Tibial nerve (tissue), 4 donors: ENCODE results near the gene ASIC4. TPM values are rescaled to one million over a fixed set of nuclear protein-coding genes. Genes with fewer than 3 reads are reported as not detected.

ENCODE experiments used
- DNase-seq, 2 donors: peaks; one replicate each; pipeline ENCODE4 v3.0.0-alpha.2; 2019; ENCODE audit warnings: low spot score in 2 of 2
- H3K27ac ChIP-seq, 4 donors: fragments of 200-600 bp; sonication (generic) in 3 of 4; one replicate each; pipeline ENCODE4 v1.5.1; 2017 to 2019; ENCODE audit warnings: mild to moderate bottlenecking in 1 of 4
- H3K27me3 ChIP-seq, 2 donors: fragments of 200-600 bp; sonication (generic) in 1 of 2; one replicate each; pipeline versions ENCODE4 v1.5.1 to v1.6.0; 2017 to 2019
- H3K36me3 ChIP-seq, 3 donors: fragments of 200-600 bp; sonication (generic); one replicate each; pipeline ENCODE4 v1.5.1; 2018 to 2019
- H3K4me1 ChIP-seq, 4 donors: fragments of 200-600 bp; sonication (generic) in 3 of 4; one replicate each; pipeline ENCODE4 v1.5.1; 2017 to 2019
- H3K4me3 ChIP-seq, 4 donors: fragments of 200-600 bp; sonication (generic) in 3 of 4; one replicate each; pipeline ENCODE4 v1.5.1; 2017 to 2019; ENCODE audit warnings: mild to moderate bottlenecking in 1 of 4, moderate library complexity in 1 of 4
- H3K9me3 ChIP-seq, 4 donors: fragments of 200-600 bp; sonication (generic) in 3 of 4; one replicate each; pipeline ENCODE4 v1.5.1; 2017 to 2019
- EP300 ChIP-seq, 2 donors: sonication (generic); formaldehyde crosslinking; IDR thresholded peaks; one replicate each; pipeline ENCODE4 v1.6.1; 2017; ENCODE audit warnings: antibody characterized with exemption in 2 of 2, mild to moderate bottlenecking in 1 of 2
- POLR2A ChIP-seq, 2 donors: fragments of 450-650 bp; IDR thresholded peaks; one replicate each; pipeline ENCODE4 v1.6.1; 2017; ENCODE audit warnings: antibody characterized with exemption in 2 of 2, mild to moderate bottlenecking in 2 of 2, moderate library complexity in 2 of 2
- WGBS, 2 donors: methylation state at CpG; one replicate each; pipeline ENCODE4 v1.1.5; 2018; 5-methylcytosine and 5-hydroxymethylcytosine counted together
- total RNA-seq, 4 donors: library from RNA; depleted of rRNA; stranded (reverse); fragments of >200 nt; gene quantifications; one replicate each; pipeline ENCODE4 v1.1.0, GENCODE V29; 2016
- TF ChIP-seq, protein P1 (sequence below), 5 experiments: fragments of 200-600 bp in 3 of 5; fragments of 450-650 bp in 2 of 5; sonication (generic) in 3 of 5; IDR thresholded peaks; one replicate each; pipeline ENCODE4 v1.5.1; 2016 to 2019; ENCODE audit warnings: antibody characterized with exemption in 5 of 5, mild to moderate bottlenecking in 3 of 5, moderate library complexity in 2 of 5

Gene ASIC4
- total RNA-seq, 4 donors from 2014 or later: 0.42 to 3.0 TPM; not detected in 2

DNA sequence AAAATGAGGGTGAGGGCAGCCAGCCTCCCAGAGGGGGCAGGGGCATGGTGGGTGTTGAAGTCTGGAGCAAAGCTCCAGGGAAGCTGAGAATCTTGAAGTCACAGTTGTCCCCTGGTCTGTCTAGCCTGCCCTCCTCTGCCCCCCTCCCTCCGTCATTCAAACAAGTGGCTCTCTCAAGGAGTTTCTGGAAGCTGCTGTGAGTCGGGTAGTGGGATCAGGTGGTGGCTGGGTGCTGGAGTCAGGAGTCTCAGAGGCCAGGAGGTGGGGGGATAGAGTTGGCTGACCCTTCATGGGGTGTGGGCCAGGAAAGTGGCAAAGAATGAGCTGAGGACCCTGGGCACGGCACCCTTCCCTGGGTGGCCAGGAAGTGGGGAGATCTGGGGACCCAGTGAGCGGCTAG, 495 bp upstream of the ASIC4 start:
- Histone ChIP-seq H3K27me3 (peaks cover 0 to 75% of the 10 kb centered on the region in 2 donors), H3K4me3 (no peak overlapping the region), H3K9me3 (no peaks in the 10 kb centered on the region), H3K27ac (no peak overlapping the region), H3K4me1 (peaks cover 0 to 63% (median 12%) of the 10 kb centered on the region in 4 donors), H3K36me3 (no peaks in the 10 kb centered on the region)
- TF ChIP-seq POLR2A (IDR thresholded peaks at IDR 0.05) (no peak), EP300 (IDR thresholded peaks at IDR 0.05) (no peak)
- TF ChIP-seq, protein P1, sequence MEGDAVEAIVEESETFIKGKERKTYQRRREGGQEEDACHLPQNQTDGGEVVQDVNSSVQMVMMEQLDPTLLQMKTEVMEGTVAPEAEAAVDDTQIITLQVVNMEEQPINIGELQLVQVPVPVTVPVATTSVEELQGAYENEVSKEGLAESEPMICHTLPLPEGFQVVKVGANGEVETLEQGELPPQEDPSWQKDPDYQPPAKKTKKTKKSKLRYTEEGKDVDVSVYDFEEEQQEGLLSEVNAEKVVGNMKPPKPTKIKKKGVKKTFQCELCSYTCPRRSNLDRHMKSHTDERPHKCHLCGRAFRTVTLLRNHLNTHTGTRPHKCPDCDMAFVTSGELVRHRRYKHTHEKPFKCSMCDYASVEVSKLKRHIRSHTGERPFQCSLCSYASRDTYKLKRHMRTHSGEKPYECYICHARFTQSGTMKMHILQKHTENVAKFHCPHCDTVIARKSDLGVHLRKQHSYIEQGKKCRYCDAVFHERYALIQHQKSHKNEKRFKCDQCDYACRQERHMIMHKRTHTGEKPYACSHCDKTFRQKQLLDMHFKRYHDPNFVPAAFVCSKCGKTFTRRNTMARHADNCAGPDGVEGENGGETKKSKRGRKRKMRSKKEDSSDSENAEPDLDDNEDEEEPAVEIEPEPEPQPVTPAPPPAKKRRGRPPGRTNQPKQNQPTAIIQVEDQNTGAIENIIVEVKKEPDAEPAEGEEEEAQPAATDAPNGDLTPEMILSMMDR (IDR thresholded peaks at IDR 0.05): no peak
- WGBS, 2 donors: 11 to 21% methylated on average over 4 of the region's 4 CpGs
- no peak for DNase-seq

DNA sequence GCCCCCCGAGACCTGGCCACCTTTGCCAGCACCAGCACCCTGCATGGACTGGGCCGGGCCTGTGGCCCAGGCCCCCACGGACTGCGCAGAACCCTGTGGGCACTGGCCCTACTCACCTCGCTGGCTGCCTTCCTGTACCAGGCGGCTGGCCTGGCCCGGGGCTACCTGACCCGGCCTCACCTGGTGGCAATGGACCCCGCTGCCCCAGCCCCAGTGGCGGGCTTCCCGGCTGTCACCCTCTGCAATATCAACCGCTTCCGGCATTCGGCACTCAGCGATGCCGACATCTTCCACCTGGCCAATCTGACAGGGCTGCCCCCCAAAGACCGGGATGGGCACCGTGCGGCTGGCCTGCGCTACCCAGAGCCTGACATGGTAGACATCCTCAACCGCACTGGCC, 554 bp downstream of the ASIC4 start:
- no peak overlapping the region for H3K27ac ChIP-seq
- H3K4me1 ChIP-seq: peaks cover 0 to 53% (median 4%) of the 10 kb centered on the region in 4 donors
- TF ChIP-seq POLR2A (IDR thresholded peaks at IDR 0.05): no peak
- TF ChIP-seq, protein P1 (IDR thresholded peaks at IDR 0.05): no peak
- TF ChIP-seq EP300 (IDR thresholded peaks at IDR 0.05): no peak
- no peak overlapping the region for H3K4me3 ChIP-seq
- peaks cover 0 to 73% of the 10 kb centered on the region in 2 donors for H3K27me3 ChIP-seq
- DNase-seq: no peak
- WGBS, 2 donors: 96% methylated on average over 5 to 20 of the region's 21 CpGs
- no peaks in the 10 kb centered on the region for H3K36me3 ChIP-seq
- H3K9me3 ChIP-seq: no peaks in the 10 kb centered on the region

DNA sequence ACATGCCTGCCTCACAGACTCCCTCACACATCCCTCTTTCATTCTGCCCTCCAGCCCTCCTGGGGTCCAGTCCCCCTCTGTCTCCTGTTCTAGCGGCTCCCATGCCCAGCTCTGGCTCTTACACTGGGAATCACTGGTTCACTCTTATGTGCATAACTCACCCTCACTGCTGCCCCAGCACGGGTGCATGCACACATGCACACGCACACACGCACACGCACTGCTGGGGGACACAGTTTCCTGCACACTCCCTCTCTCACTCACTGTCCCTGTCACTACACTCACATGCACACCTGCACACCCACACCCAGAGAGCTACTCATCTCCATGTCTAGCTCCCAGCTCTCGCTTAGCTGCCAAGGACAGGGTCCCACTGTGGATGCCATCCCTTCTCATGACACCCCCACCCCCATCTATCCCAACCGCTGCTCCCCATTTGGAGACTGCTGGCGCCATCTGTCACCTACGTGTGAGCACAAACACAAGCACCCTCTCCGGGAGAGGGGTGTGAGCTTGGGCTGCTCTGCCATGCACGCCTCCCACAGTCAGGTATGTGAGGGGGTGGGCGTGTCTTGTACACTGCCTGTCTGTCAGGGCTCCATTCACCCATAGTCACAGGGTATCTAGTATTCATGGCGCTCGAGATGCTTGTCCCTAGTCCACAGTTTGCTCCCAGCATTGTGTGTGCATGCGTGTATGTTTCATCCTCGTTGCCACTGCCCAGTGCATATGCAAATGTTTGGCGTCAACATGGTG, 1.8 kb downstream of the ASIC4 start:
- no peak overlapping the region for H3K4me3 ChIP-seq
- WGBS, 2 donors: 70 to 75% methylated on average over 16 to 17 of the region's 17 CpGs
- no peak for DNase-seq
- H3K9me3 ChIP-seq: no peaks in the 10 kb centered on the region
- no peaks in the 10 kb centered on the region for H3K36me3 ChIP-seq
- H3K27me3 ChIP-seq: peaks cover 0 to 73% of the 10 kb centered on the region in 2 donors
- peaks cover 0 to 44% (median 1%) of the 10 kb centered on the region in 4 donors for H3K4me1 ChIP-seq
- H3K27ac ChIP-seq: no peak overlapping the region
- no peak for TF ChIP-seq EP300 (IDR thresholded peaks at IDR 0.05)
- TF ChIP-seq, protein P1 (IDR thresholded peaks at IDR 0.05): no peak
- no peak for TF ChIP-seq POLR2A (IDR thresholded peaks at IDR 0.05)

- DNase-seq: no peak
- H3K4me3 ChIP-seq: no peak overlapping the region
- H3K27ac ChIP-seq: no peak overlapping the region
- 46 to 48% methylated on average over 7 of the region's 7 CpGs for WGBS, 2 donors
- H3K36me3 ChIP-seq: no peaks in the 10 kb centered on the region
- TF ChIP-seq, protein P1 (IDR thresholded peaks at IDR 0.05): no peak
- no peak for TF ChIP-seq POLR2A (IDR thresholded peaks at IDR 0.05)
- TF ChIP-seq EP300 (IDR thresholded peaks at IDR 0.05): no peak
- H3K4me1 ChIP-seq: peaks cover 0 to 47% (median 1%) of the 10 kb centered on the region in 4 donors
- peaks cover 0 to 72% of the 10 kb centered on the region in 2 donors for H3K27me3 ChIP-seq
- H3K9me3 ChIP-seq: no peaks in the 10 kb centered on the region
Measured at GRCh38 chr2:219516888-219517287, 2.6 kb downstream of the ASIC4 start.

DNA sequence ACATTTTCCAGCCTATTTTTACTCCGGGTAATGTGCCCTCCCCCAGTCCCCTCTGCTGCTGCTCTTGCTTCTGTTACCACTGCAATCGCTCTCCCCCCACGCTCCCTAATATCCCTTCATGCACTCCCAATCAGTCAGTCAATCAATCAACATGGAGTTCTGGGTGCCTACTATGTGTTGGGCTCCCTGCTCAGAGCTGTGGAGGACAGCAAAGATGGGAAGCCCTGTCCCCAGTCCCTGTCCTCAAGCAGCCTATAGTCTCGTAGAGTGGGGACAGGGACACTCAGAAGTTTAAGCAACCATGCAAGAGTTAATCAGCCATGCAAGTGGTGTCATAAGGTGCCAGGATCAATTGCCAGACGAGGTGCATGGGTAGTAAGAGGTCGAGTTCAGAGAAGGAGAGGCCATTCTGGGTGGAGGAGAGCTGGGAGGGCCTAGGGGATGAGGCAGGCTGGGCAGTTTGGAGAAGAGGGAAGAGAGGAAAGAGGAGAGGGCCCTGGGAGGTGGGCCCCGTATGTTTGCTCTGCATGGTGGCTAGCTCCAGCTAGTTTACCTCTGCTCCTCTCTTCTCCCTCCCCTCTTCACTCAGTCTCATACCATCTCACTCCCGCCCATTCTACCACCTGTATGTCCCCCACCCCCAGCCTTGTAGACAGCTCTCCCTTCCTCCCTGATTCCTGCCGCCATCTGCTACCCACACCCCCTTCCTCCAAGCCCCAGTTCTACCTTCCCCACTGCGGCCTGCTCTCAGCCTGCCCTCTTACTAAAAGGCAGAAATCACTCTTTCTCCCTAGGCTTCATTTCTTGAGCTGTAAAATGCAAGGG, 3.9 kb downstream of the ASIC4 start:
- no peak overlapping the region for H3K4me3 ChIP-seq
- TF ChIP-seq EP300 (IDR thresholded peaks at IDR 0.05): no peak
- TF ChIP-seq, protein P1 (IDR thresholded peaks at IDR 0.05): no peak
- peaks cover 0 to 51% (median 11%) of the 10 kb centered on the region in 4 donors for H3K4me1 ChIP-seq
- no peak overlapping the region for H3K27ac ChIP-seq
- H3K36me3 ChIP-seq: no peaks in the 10 kb centered on the region
- no peak for DNase-seq
- H3K9me3 ChIP-seq: no peaks in the 10 kb centered on the region
- 56 to 57% methylated on average over 10 of the region's 10 CpGs for WGBS, 2 donors
- H3K27me3 ChIP-seq: peaks cover 0 to 72% of the 10 kb centered on the region in 2 donors
